Measurements from ENCODE around the gene FOXP2. TPM values are rescaled to one million over a fixed set of nuclear protein-coding genes. Genes with fewer than 3 reads are reported as not detected.

The FOXP2 gene
- total RNA-seq, 4 donors from 2014 or later: 5.6 to 22.1 (median 6.7) TPM

DNA sequence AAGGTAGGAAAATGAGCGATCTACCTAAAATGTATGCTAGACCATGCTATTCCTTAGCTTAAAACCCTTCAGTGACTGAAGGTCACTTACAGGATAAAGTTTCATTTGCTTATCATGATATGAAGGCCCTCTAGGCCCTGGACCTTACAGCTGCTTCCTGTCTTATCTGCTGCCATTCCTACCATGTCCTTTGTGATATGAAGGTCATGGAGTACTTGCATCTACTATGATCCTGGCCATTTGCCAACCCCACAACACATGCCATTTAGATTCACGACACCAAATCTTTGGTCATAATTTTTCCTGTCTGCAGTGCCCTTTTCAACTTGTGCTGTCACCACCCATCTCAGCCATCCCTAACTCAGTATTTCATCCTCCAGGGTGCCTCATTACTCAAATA, 325.5 kb downstream of the FOXP2 start:
- no peak for DNase-seq
- Histone ChIP-seq H3K9me3 (no peaks in the 10 kb centered on the region), H3K4me1 (no peaks in the 10 kb centered on the region), H3K4me3 (no peak overlapping the region), H3K27ac (no peak overlapping the region), H3K36me3 (no peaks in the 10 kb centered on the region), H3K27me3 (no peaks in the 10 kb centered on the region)
- intact Hi-C loops (cut with DNase I): no loop called here
- TF ChIP-seq, protein P1, sequence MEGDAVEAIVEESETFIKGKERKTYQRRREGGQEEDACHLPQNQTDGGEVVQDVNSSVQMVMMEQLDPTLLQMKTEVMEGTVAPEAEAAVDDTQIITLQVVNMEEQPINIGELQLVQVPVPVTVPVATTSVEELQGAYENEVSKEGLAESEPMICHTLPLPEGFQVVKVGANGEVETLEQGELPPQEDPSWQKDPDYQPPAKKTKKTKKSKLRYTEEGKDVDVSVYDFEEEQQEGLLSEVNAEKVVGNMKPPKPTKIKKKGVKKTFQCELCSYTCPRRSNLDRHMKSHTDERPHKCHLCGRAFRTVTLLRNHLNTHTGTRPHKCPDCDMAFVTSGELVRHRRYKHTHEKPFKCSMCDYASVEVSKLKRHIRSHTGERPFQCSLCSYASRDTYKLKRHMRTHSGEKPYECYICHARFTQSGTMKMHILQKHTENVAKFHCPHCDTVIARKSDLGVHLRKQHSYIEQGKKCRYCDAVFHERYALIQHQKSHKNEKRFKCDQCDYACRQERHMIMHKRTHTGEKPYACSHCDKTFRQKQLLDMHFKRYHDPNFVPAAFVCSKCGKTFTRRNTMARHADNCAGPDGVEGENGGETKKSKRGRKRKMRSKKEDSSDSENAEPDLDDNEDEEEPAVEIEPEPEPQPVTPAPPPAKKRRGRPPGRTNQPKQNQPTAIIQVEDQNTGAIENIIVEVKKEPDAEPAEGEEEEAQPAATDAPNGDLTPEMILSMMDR (IDR thresholded peaks at IDR 0.05): no peak
- no peak for TF ChIP-seq POLR2A (IDR thresholded peaks at IDR 0.05)
- WGBS, 2 donors: 64 to 87% methylated on average over 2 of the region's 2 CpGs

- 75 to 78% methylated on average over 7 of the region's 7 CpGs for WGBS, 2 donors
- intact Hi-C loops (cut with DNase I): no loop called here
- Histone ChIP-seq H3K4me1 (no peaks in the 10 kb centered on the region), H3K27ac (no peak overlapping the region), H3K36me3 (no peaks in the 10 kb centered on the region), H3K4me3 (no peak overlapping the region), H3K9me3 (no peaks in the 10 kb centered on the region), H3K27me3 (no peaks in the 10 kb centered on the region)
- no peak for TF ChIP-seq POLR2A (IDR thresholded peaks at IDR 0.05)
- TF ChIP-seq, protein P1 (IDR thresholded peaks at IDR 0.05): no peak
- DNase-seq: no peak
Measured at GRCh38 chr7:114740941-114741340, 326.3 kb downstream of the FOXP2 start.

DNA sequence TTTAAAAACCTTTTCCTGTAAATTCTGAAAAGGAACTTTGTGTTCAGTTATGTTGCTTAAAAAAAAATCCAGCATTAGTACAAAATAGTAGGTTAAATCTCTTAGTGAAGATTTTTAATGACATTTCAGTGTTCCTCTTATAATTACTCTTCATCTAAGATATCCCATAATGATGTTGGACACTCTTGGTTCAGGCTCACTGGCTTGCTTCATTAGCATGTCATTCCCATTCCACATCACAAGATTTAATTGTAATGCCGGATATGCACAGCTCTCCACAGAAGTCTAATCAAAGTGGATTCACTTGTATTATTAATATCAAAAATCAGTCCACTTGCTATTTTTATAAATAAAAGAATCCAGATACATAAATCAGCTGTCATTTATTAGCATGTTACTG, 327.3 kb downstream of the FOXP2 start:
- intact Hi-C loops (cut with DNase I): no loop called here
- DNase-seq: no peak
- no peak for TF ChIP-seq POLR2A (IDR thresholded peaks at IDR 0.05)
- TF ChIP-seq, protein P1 (IDR thresholded peaks at IDR 0.05): no peak
- no peaks in the 10 kb centered on the region for H3K4me1 ChIP-seq
- H3K27me3 ChIP-seq: no peaks in the 10 kb centered on the region
- no peaks in the 10 kb centered on the region for H3K36me3 ChIP-seq
- H3K4me3 ChIP-seq: no peak overlapping the region
- no peak overlapping the region for H3K27ac ChIP-seq
- 84 to 100% methylated on average over 1 of the region's 1 CpG for WGBS, 2 donors
- H3K9me3 ChIP-seq: no peaks in the 10 kb centered on the region

Small RNA genes lying within 50 kb of the gene (small RNA-seq; reads per million reads assigned to genes)
- gene MIR3666 (0 reads per million in 4 donors), gene RNA5SP238 (0 to 0.15 (median 0) reads per million in 4 donors)
